ENCODE measurements around the gene CYP27C1.
"Not testable (repeated sequence)": the region's sequence is repeated elsewhere in the genome, so short reads cannot be mapped to it uniquely, and the experiment has no call there.

CYP27C1 gene

GRCh38 chr2:127170452-127171197 lies 49.5 kb downstream of the CYP27C1 start:
- no peak for DNase-seq (ENCODE audit: low read depth in 2 of 2)

DNA sequence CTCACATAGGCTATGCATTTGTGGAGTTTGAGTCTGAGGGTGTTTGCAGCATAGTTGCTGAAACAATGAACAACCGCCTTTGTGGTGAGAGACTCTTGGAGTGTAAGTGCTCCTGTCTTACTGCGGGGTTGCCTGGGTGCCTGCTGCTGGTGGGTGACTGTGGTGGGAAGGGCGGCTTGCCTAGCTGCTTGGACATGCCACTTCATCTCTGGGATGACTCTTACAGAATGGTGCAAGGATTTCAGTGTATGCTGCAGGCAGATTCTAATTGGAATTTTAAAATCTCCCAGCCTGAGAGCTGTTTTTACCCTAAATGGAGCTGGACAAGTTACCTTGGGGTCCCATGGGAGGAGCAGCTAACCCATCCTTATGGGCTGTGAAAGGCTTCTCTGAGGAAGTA lies 50.1 kb downstream of the CYP27C1 start:
- DNase-seq (ENCODE audit: low read depth in 2 of 2), result no peak

DNA sequence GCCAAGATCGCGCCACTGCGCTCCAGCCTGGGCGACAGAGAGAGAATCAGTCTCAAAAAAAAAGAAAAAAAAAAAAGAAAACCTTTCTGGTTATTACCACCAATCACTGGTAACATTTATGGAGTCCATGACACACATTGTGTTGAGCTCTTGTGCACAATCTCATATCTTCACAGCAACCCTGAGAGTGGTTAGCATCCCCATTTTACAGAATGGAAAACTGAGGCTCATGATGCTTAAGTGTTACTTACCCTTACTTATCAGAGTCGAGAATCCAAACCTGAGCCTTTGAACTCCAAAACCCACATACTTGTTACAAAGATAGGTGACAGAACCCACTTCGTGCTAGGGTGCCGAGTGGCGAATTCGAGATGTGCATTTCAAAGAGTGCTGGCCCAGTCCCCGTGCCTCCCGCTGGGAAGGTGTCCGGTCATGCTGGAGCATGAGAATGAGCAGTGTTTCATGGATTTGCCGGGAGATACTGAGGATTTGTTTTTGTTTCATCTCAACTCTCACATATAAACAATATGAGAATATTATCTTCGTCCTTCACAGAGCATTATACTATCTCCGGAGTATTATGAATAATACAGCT lies 50.9 kb downstream of the CYP27C1 start:
- DNase-seq (ENCODE audit: low read depth in 2 of 2), result no peak

DNA sequence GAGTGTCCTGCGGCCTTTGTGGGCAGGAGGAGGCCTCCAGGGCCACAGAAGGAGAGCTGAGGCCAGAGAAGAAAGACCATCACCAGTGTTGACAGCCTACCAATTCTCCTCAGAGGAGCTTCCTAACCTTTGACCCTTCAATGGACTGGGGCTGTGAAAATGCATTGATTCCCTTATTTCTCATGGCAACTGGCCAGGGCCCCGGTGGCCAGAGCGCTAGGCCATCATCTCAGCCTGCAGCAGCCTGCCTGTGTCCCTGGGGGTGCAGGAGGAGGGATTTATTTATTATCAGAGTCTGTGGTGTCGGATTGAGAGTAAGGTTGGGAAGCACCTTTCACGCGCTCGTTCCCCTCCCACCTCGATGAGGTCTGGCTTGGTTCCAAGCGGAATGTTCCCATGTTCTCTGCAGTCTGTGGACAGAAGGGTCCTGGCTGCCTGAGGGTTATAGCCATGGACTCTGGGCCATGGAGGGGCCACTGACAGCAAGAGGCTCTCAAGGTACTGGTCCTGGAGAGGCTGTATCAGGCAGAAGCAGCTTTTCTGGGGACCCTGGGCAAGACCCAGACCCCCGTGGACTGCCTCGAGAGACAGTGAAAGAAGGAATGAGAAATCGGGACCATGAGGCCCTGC lies 53.8 kb downstream of the CYP27C1 start:
- DNase-seq (ENCODE audit: low read depth in 2 of 2), result no peak

- DNase-seq (ENCODE audit: low read depth in 2 of 2), result no peak
Measured at GRCh38 chr2:127165539-127165935, 54.6 kb downstream of the CYP27C1 start.

DNA sequence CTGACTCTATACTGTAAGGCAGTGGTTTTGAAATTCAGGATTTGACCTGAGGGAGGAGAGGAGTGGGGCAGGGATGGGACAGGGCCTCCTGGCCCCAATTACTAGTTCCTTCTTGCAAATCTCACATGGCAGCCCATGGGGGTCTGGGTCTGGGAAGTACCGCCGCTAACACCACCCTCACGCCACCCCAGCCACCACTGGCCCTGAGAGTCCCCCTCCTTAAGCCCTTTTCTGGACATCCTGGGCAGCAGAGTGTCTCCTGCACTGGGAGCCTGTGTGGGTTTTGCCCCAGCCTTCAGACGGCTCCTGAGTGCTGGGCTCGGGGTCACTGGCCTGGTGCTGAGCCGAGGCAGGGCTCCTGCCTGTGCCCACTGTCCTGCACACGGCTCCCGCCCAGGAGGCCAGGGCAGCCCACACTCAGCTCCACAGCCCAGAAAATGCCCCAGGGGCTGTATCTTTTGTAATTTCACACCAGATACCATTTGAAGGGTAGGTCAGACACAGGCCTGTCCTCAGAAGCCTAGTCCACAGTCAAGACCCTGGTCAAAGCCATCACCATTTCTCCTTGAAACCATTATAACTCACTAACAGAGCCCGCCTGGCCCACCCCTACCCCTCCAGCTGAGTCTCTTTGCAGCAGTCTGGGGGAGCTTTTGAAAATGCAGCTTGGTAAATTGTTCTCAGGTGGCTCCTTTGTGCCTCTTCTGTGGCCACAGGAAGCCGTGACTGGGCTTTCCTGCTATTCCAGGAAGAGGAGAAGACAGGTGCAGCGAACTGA lies 55.1 kb downstream of the CYP27C1 start:
- DNase-seq (ENCODE audit: low read depth in 2 of 2), result no peak

- no peak for DNase-seq (ENCODE audit: low read depth in 2 of 2)
Measured at GRCh38 chr2:127163921-127164320, 56.2 kb downstream of the CYP27C1 start.

GRCh38 chr2:127163090-127163406 lies 57.1 kb downstream of the CYP27C1 start:
- DNase-seq (ENCODE audit: low read depth in 2 of 2), result not testable (repeated sequence)

DNA sequence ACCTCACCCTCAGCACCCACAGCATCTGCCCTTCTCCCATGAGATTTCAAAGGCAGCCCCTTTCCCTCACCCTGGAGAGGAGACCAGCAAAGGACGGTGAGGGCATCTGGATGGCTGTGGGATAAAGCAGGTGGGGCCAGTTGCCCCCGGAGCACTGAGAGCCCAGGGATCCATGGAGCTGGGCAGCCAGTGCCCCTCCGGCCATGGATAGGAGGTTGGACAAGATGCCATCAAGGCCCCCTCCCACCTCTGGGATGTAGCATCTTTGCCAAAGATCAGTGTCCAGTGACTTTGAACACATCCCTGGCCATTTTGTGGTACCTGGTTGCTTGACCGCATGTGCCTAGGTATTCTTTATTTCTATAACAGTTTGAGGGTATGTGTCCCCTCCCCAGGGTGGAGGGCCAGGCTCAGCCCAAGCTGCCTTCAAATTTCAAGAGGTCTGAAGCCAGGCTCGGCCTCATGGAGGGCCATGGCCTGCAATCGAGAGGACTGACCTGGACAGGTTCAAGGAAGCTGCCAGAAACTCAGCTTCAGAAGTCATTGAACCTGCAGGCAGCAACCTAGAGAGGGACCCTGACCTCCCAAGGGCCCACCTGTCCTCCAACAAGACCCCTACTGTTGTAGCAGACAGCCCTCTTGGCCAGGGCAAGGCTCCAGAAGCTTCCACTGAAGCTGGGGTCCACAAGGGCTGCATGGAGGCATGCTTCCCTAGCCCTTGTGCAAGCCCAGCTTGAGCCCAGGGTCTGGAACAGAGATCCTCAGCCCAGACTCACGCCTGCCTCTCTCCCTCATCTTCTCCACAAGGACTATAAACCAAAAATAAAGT lies 57.6 kb downstream of the CYP27C1 start:
- DNase-seq (ENCODE audit: low read depth in 2 of 2), result no peak

GRCh38 chr2:127161176-127162136 lies 58.6 kb downstream of the CYP27C1 start:
- DNase-seq (ENCODE audit: low read depth in 2 of 2), result no peak

DNA sequence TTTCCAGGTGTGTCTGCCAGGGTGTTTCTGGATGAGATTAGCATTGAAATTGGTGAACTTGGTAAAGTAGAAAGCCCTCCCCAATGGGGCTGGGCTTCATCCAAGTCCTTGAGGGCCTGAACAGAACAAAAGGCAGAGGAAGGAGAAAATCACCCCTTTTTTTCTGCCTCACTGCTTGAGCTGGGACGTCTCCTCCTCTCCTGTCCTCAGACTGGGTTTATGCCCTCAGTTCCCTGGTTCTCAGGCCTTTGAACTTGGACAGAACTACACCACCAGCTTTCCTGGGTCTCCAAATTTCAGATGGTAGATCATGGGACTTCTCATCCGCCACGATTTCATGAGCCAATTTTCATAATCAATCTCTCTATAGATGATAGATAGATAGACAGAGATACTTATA lies 59.4 kb downstream of the CYP27C1 start:
- DNase-seq (ENCODE audit: low read depth in 2 of 2), result no peak

DNA sequence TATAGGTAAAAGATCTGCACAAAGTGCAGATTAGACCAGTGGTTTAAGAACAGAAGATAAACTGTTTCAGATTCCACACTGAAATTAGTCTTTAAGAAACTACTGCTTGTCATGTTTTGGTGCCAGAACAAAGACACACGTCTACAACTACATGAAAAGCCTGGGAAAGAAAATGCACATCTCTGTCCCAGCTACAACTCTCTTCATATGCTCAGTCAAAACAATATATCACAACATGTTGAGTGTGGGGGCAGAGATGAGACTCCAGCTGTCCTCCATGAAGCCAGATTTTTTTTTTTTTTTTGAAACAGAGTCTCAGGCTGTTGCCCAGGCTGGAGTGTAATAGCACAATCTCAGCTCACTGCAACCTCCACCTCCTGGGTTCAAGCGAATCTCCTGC lies 60.6 kb downstream of the CYP27C1 start:
- DNase-seq (ENCODE audit: low read depth in 2 of 2), result no peak

DNA sequence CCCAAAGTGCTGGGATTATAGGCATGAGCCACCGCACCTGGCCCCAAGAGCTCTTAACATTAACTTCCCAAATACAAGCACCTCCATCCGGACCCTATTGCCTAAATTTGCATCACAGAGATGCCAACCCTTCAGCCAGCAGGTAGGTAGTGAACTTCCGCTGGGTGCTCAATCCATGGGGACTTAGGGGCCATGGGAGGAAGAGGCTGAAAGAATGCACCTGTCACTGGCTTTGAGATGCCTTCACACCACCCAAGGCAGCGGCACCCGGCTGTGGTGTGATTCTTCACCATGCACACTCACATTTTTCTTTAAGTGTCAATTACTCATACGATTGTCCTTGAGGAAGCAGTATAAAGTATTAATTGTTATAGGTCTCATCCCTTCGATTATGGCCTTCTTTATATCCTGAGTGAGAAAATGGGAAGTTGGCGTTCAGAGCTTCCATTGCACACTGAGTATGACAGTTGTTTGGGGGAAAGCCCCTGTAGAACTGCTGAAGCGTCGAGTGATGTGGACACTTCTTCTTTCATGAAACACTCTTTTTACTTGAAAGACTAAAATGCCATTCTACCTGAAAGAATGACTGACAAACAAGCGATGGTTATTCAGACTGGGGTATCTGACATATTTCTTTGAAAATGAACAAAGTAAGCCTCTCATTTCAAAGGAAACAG lies 61.3 kb downstream of the CYP27C1 start:
- DNase-seq (ENCODE audit: low read depth in 2 of 2), result no peak

- no peak for DNase-seq (ENCODE audit: low read depth in 2 of 2)
Measured at GRCh38 chr2:127157651-127158485, 62.2 kb downstream of the CYP27C1 start.

GRCh38 chr2:127157114-127157513 lies 63.0 kb downstream of the CYP27C1 start:
- no peak for DNase-seq (ENCODE audit: low read depth in 2 of 2)

DNA sequence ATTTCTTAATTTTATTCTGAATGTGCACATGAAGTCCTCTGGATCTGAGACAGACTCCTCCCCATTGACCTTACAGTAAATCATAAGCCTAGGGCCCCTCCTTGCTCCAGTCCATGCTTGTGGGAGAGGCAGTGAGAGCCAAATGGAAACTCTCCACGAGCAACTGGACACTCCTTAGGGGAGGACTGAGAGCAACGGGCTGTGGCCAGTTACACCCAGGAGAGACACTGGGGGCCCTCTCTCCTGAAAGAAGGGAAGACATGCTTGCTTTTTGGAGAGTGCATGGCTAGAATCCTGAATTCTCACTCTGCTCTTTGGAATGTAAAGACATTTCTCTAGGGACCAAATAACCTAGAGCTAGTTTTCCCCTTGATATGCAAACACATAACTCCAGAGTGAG lies 64.2 kb downstream of the CYP27C1 start:
- no peak for DNase-seq (ENCODE audit: low read depth in 2 of 2)

GRCh38 chr2:127155028-127155581 lies 65.0 kb downstream of the CYP27C1 start:
- no peak for DNase-seq (ENCODE audit: low read depth in 2 of 2)

DNA sequence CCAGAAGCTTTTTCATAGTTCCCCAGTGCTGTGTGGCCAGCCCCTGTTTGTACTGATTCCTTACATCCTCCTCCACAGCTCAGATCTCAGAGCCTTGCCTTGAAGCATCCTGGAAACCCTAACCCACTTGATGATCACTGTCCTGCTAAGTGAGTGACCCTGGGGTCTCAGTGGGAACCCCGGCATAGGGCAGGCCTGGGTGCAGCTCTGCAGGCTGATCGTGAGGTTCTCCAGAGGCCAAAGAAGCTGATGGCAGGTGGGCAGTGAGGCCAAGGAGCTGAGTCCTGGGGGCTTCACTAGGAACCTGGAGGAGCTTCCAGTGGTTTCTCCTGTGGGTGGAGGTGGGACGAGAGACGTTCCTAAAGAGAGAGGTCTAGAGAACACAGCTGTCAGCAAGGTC lies 65.7 kb downstream of the CYP27C1 start:
- no peak for DNase-seq (ENCODE audit: low read depth in 2 of 2)

- DNase-seq (ENCODE audit: low read depth in 2 of 2), result no peak
Measured at GRCh38 chr2:127153691-127154158, 66.4 kb downstream of the CYP27C1 start.
